ENCODE data around the gene AHCYL1. TPM values are rescaled to one million over a fixed set of nuclear protein-coding genes. Genes with fewer than 3 reads are reported as not detected.

Gene AHCYL1
- total RNA-seq, 4 donors from 2014 or later, result 49.7 to 60.3 (median 53.0) TPM

GRCh38 chr1:110002695-110003094 lies 18.1 kb downstream of the AHCYL1 start:
- TF ChIP-seq POLR2A (IDR thresholded peaks at IDR 0.05), result no peak
- TF ChIP-seq CTCF (IDR thresholded peaks at IDR 0.05), result no peak
- Histone ChIP-seq H3K4me3 (no peak overlapping the region), H3K9me3 (no peaks in the 10 kb centered on the region), H3K27me3 (no peaks in the 10 kb centered on the region), H3K27ac (peak overlapping the region in 2 of 4 donors; percentile 89 to 90), H3K4me1 (peaks cover 21 to 59% (median 34%) of the 10 kb centered on the region in 3 donors), H3K36me3 (no peaks in the 10 kb centered on the region)
- intact Hi-C loops (cut with DNase I), result no loop called here
- no peak for DNase-seq
- WGBS, 2 donors, result 95 to 100% methylated on average over 1 of the region's 1 CpG

- peak in 3 of 4 donors; percentile 9 to 30 (median 14) for TF ChIP-seq POLR2A (IDR thresholded peaks at IDR 0.05)
- TF ChIP-seq CTCF (IDR thresholded peaks at IDR 0.05), result no peak
- no peak for DNase-seq
- 5 to 6% methylated on average over 5 to 8 of the region's 8 CpGs for WGBS, 2 donors
- H3K4me1 ChIP-seq, result peaks cover 21 to 54% (median 34%) of the 10 kb centered on the region in 3 donors
- peak overlapping the region; percentile 72 to 90 (median 89) for H3K27ac ChIP-seq
- intact Hi-C loops (cut with DNase I), result no loop called here
- H3K9me3 ChIP-seq, result no peaks in the 10 kb centered on the region
- H3K27me3 ChIP-seq, result no peaks in the 10 kb centered on the region
- peak overlapping the region; percentile 4 to 45 (median 30) for H3K4me3 ChIP-seq
- H3K36me3 ChIP-seq, result peaks cover 0 to 3% (median under 1%) of the 10 kb centered on the region in 3 donors
These were observed 19.3 kb downstream of the AHCYL1 start for GRCh38 chr1:110003747-110004428.

GRCh38 chr1:110004583-110004982 lies 20.0 kb downstream of the AHCYL1 start:
- Histone ChIP-seq H3K9me3 (no peaks in the 10 kb centered on the region), H3K27ac (peak overlapping the region; percentile 72 to 90 (median 89)), H3K36me3 (peaks cover 0 to 10% (median 4%) of the 10 kb centered on the region in 3 donors), H3K4me1 (peaks cover 21 to 54% (median 34%) of the 10 kb centered on the region in 3 donors), H3K27me3 (no peaks in the 10 kb centered on the region), H3K4me3 (peak overlapping the region; percentile 4 to 45 (median 30))
- no peak for DNase-seq
- intact Hi-C loops (cut with DNase I), result no loop called here
- WGBS, 2 donors, result 12 to 42% methylated on average over 1 of the region's 1 CpG
- TF ChIP-seq CTCF (IDR thresholded peaks at IDR 0.05) (no peak), POLR2A (IDR thresholded peaks at IDR 0.05) (no peak)

GRCh38 chr1:110005971-110006370 lies 21.4 kb downstream of the AHCYL1 start:
- intact Hi-C loops (cut with DNase I), result no loop called here
- Histone ChIP-seq H3K36me3 (peaks cover 6 to 23% (median 6%) of the 10 kb centered on the region in 3 donors), H3K27ac (no peak overlapping the region), H3K4me3 (no peak overlapping the region), H3K27me3 (no peaks in the 10 kb centered on the region), H3K4me1 (peaks cover 21 to 54% (median 34%) of the 10 kb centered on the region in 3 donors), H3K9me3 (no peaks in the 10 kb centered on the region)
- TF ChIP-seq CTCF (IDR thresholded peaks at IDR 0.05) (no peak), POLR2A (IDR thresholded peaks at IDR 0.05) (no peak)
- DNase-seq, result no peak

GRCh38 chr1:110006516-110006915 lies 22.0 kb downstream of the AHCYL1 start:
- Histone ChIP-seq H3K9me3 (no peaks in the 10 kb centered on the region), H3K27me3 (no peaks in the 10 kb centered on the region), H3K27ac (no peak overlapping the region), H3K4me1 (peaks cover 21 to 54% (median 34%) of the 10 kb centered on the region in 3 donors), H3K36me3 (peaks cover 6 to 28% (median 8%) of the 10 kb centered on the region in 3 donors), H3K4me3 (no peak overlapping the region)
- no peak for DNase-seq
- WGBS, 2 donors, result 47 to 55% methylated on average over 1 of the region's 1 CpG
- TF ChIP-seq CTCF (IDR thresholded peaks at IDR 0.05) (no peak), POLR2A (IDR thresholded peaks at IDR 0.05) (no peak)
- intact Hi-C loops (cut with DNase I), result no loop called here

All from esophagus squamous epithelium (tissue), 5 donors.